Gastrocnemius medialis (tissue), 4 donors: Measurements from ENCODE around the gene ISLR.
"Not testable (repeated sequence)": the region's sequence is repeated elsewhere in the genome, so short reads cannot be mapped to it uniquely, and the experiment has no call there.

Source experiments
- CTCF ChIP-seq, 5 experiments: fragments of 450-650 bp in 3 of 5; fragments of 200-600 bp in 2 of 5; sonication (generic) in 2 of 5; IDR thresholded peaks in 4 of 5; conservative IDR thresholded peaks in 1 of 5; 1 replicate in 4 of 5; 2 replicates in 1 of 5; pipeline ENCODE4 v1.5.1; 2016 to 2019; ENCODE audit warnings: antibody characterized with exemption in 5 of 5, mild to moderate bottlenecking in 3 of 5, moderate library complexity in 3 of 5
- POLR2A ChIP-seq, 2 donors: fragments of 450-650 bp; IDR thresholded peaks; one replicate each; pipeline ENCODE4 v1.6.1; 2017; ENCODE audit warnings: antibody characterized with exemption in 2 of 2, mild to moderate bottlenecking in 2 of 2, moderate library complexity in 2 of 2

GRCh38 chr15:74160390-74160789 is 13.1 kb upstream of the ISLR start:
- TF ChIP-seq CTCF (IDR thresholded peaks at IDR 0.05 in 4 of 5, conservative IDR thresholded peaks at IDR 0.05 in 1 of 5); POLR2A (IDR thresholded peaks at IDR 0.05): not testable (repeated sequence)
